GM19238 (cell line): ENCODE data around the gene BASP1.
"Not testable (repeated sequence)": the region's sequence is repeated elsewhere in the genome, so short reads cannot be mapped to it uniquely, and the experiment has no call there.

Source experiments
- DNase-seq: peaks from one replicate; pipeline ENCODE4 v3.0.0; 2011; ENCODE audit warnings: low spot score; ENCODE audit not compliant: insufficient read length

BASP1 gene

DNA sequence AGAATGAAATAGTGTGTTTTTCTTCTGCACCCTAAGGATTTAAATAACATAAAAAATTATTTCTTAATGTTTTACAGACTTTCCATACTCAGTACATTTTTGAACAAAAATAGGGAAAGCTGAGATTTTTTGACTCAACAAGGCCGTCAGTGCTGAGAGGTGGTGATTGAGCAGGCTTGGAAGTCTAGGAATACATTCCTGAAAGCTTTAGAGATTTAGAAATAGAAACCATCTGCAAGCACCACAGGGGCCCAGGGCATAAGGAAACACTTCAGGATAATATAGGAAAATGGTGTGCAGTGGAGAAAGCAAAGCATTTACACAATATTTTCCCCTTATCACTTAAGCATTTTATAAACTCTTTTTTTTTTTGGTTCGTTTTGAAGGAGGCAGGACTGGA lies 5.2 kb downstream of the BASP1 start:
- DNase-seq: no peak

DNA sequence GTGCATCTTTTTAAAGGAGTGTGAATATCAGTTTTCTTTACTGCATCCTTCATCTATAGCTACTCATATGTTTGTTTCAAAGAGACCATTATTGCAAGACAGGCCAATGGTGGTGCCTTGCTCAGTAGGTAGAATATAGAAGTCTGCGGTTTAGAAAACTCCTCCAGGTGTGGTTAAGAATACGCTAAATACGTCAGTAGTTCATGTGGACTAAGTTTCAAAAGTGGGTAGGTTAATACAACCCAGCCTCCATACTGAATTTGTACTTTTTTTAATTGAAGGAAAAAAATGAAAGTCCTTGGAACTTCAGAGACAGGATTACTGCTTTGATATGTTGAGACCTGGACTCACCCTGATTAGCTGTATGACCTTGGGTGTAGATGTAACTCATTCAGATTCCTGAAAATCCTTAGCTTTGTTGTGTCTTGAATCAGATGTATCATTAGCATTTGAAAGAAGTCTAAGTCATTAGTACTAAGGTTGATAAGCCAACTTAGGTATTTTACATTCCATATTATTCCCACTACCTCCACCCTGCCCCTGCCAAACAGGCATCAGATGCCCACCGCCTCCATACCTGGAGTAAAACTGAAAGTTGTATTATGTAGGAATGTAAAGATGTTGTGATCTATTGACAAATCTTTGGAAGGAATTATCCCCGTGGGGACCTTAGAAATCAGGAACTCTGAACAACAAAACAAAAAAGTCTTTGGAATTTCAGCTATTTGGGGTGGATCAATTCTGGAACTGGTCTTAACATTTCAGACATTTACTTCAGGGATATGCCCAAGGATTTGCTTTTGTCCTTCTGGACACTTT lies 6.1 kb downstream of the BASP1 start:
- no peak for DNase-seq

DNA sequence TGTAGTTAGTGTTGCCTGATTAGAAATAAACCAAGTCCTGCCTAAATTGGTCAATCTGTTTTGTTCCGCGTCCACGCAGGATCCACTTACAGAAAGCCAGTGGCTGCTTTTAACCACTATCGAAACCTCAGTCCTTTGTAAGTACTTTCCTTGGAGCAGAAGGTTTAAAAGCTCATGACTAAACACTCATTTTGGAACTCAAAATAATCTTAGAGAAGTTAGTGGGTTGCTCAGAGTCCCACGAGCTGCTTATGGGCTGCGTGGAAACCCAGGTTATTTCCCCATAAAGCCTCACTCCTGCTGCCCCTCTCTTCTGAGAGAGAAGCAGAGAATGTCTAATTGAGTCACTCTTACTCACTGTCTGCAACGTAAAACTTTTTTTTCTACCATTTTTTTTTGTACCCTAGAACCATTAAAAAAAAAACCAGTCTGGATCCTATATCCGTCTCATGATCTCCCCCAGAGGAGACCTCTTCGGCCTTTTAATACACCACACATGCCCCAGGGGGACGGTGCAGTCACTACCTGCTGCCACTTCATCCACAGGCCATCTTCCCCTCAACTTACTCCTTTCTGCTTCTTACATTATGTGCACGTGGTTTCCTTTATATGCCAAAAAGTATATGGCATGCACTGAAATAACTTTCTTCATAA lies 7.6 kb downstream of the BASP1 start:
- peak; percentile 6 for DNase-seq

DNA sequence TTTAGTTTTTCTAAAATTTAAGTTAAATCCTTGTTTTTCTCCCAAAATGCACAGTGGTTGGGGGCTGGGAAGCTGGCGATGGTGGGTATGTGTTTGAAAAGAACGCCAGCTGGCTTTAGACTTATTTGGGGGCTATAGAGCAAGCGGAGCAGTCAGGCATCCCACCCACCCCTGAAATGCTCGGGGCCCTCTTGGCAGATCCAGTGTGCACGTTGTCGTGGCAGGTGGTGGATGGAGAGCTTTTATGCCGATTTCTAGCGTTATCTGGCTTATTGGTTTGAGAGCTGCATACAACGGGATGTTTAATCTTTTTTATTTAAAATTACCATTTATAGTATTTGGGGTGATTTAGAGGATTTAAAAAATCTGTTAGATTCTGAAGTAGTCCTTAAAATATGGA lies 8.1 kb downstream of the BASP1 start:
- no peak for DNase-seq

DNA sequence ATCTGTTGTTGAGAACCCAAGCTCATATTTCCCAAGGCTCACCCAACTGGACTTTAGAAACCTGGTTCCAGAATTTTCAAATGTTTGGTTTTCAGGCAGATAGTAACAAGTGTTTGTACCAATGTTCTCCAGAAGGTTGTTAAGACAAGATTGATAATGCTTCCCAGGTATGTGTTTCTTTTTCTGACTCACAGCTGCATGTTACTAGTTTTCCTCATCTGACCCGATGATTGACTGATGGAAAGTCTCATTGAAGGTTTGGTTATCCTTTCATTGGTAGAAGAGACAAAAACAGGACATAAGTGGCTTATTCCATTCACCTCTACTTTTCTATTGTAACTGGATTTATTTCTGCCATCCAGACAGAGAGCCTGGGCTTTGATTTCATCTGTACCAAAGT lies 10.4 kb downstream of the BASP1 start:
- no peak for DNase-seq

DNA sequence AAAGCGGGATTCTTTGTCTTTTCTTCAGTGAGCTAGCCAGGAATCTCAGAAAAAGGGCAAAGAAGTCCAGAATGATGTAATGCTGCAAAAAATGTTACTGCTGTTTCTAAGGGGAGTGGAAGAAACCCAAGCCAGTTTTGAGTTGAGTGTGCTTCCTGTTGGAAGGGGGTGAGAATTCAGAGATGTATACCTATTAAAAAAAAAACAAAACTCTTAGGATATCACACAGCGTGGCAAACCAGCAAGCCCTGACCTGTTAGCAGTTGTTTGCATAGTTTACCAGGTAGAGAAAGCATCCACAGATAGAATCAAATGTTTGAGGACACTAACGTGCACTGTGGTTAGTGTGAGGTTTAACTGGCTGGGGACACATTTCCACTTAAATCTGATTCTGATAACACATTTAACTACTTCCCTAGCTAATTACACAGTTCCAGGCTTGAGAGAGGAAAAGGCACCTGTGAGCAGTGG lies 11.4 kb downstream of the BASP1 start:
- DNase-seq: no peak

DNA sequence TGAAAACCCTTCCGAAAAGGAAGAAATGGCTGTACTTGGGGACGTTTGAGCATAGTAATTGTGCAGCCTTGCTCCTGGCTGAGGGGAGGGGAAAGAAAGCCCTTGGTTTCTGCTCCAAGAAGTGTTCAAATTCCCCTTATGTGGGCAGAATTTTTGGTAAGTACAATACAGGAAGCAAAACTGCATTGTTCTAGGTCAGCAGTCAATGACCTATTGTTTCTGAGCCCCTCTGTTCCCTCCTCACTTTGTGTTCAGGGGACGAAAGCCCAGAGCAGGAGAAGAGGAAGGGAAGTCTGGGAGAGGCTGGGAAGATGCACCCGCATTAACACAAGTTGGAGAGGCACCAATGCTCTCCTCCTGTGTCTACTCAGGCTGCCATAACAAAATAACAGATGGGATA lies 11.9 kb downstream of the BASP1 start:
- DNase-seq: no peak

DNA sequence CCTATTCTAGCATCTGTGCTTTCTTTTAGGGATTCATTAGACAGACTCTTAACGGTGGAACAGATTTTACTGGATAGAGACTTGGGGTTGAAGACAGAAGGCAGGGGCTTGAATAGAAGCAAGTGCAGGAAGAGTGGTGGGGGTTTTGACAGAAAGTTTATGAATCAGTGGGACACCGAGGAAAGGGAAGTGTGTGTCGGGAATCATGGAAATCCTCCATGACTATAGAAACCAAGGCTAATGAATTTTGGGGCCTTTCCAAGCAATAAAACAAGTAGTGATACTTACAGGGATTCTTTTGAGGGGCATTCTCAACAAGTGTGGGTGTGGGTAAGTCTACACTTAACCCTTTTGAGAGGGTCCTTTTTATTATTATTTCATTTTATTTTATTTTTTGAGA lies 12.8 kb downstream of the BASP1 start:
- no peak for DNase-seq

DNA sequence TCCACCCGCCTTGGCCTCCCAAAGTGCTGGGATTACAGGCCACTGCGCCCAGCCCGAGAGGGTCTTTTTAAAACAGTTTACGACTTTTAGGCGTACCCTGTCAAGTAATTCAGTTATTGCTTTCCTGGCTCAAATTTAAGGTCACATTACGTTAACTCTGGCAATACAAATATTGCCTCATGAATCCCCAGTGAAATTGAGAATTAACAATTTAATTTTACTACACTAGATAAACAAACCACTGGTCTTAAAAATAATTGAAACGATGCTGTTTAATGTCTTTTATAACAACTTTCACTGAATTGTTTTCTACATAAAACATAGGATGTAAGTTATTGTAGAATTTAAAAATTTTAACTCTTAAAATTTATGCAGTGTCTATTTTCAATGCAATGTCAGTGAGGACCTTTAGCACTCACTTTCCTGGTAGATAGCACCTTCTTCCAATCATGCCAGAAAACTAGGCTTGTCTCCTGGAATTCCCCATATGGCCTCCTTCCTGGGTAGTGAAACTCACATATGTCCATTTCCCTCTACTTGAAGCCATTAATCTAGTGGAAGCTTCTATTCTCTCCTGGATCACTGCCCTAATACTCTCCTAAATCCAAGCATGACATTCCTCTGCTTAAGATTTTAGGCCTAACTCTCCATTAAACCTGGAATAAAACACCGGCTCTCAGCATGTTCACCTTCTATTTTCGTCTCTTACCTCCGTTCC lies 13.5 kb downstream of the BASP1 start:
- DNase-seq: no peak

DNA sequence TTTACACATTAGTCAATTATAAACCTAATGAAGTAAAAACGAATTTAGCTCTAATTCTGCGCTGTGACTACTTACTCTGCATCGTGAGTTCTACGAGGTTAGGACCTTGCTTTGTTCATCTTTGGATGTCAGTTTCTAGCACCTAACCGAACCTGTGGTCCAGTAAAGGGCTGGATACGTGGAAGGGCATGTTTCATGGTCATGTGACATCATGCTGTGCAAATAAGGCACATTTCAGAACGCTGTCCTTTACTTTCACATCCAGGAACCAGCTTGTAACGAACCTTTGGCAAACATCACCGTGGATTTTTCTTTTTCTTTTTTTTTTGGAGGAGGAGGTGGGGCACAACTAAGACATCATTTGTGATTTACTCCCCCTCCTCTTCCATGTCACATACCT lies 15.0 kb downstream of the BASP1 start:
- no peak for DNase-seq

DNA sequence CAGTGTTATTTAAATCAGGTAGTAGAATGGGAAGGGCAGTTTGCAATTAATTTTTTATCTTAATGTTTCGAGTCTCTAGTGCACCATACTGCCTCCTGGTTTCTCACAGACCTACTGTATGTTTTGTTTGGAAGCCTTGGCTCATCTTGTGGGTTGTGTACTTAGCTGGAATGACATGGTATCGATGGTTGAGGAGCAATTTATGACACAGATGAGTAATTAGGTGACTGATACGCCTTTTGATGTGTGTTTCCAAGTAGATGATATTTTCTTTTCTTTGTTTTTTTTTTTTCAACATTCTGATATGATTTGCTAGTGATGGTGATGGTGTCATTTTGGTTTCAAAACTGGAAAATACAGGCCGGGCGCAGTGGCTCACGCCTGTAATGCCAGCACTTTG lies 16.1 kb downstream of the BASP1 start:
- DNase-seq: no peak

DNA sequence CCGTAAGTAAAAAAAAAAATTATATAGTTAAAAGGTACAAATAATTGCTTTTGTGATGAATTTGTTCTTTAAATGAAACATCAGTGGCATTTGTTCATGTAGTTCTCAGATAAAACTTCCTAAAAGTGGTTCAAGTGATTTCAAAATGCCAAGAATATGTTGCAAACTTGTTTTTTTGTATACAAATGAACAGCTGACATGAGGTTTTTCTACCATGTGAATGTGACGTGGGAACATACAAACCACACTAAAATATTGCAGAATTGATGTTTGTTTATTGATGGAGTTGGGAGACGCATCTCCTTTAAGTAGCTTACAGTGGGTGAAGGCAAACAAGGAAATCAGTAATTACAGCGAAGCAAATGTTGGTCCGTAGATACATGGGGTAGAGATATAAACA lies 16.9 kb downstream of the BASP1 start:
- no peak for DNase-seq

DNA sequence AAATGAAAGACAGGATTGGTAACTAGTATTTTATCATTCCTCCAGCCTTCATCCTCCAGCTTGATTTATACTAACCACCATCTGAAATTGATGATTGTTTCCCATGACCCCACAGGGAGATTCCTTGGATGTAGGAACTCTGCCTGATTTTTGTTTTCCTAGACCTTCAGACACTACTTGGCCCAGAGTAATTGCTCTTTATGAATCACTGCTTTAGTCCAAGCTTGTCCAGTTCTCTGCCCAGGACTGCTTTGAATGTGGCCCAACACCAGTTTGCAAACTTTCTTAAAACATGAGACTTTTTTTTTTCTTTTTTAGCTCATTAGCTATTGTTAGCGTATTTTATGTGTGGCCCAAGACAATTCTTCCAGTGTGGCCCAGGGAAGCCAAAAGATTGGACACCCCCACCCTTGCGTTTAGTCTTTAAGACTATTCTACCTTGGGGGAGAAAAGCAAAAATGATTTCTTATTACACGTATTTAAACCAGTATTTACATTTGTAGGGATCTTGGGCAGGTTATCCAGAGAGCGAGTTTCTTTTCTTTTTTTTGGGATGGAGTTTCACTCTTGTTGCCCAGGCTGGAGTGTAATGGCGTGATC lies 18.4 kb downstream of the BASP1 start:
- no peak for DNase-seq

DNA sequence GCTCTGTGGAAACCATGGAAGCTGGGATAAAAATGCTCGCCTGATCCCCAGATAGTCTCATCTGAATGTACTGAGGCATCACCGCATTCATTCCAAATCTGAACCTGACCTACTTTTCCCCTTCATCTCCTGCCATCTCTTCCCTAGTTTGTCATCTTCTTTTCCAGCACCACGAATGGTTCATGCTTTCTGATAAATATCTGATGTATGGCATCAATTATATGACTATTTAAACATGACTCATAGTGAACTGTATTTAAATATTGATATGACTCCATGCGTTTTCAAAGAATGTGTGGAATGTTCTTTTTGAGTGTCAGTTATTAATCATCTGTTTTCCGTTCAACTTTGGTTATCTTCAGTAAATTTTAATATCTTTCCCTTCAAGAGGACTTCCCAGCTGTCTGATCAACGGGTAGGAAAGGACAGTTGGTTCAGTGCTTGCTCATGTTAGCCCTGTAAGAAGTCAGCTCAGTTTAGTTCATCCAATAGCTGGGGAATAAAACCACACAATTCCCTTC lies 21.1 kb downstream of the BASP1 start:
- no peak for DNase-seq

DNA sequence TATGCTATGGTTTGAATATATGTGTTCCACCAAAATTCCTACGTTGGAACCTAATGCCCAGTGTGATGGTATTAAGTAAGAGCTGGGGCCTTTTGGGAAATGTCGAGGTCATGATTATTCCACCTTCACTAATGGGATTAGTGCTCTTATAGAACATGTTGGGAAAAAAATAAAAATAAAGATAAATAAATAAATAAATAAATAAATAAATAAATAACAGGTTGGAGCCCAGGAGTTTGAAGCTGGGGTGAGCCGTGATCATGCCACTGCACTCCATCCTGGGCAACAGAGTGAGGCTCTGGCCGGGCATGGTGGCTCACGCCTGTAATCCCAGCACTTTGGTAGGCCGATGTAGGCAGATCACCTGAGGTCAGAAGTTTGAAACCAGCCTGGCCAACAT lies 22.5 kb downstream of the BASP1 start:
- DNase-seq: no peak

DNA sequence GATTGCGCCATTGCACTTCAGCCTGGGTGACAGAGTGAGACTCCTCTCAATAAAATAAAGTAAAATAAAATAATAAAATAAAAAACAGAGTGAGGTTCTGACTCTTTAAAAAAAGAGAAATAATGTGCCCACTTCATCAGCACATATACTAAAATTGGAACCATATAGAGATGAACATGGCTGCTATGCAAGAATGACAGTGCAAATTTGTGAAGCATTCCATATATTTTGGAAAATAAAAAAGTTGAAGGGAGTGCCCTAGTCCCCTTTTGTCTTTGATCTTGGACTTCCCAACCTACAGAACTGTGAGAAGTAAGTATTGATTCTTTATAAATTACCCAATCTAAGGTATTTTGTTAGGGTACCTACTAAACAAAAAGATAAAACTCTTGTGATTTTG lies 23.1 kb downstream of the BASP1 start:
- no peak for DNase-seq

DNA sequence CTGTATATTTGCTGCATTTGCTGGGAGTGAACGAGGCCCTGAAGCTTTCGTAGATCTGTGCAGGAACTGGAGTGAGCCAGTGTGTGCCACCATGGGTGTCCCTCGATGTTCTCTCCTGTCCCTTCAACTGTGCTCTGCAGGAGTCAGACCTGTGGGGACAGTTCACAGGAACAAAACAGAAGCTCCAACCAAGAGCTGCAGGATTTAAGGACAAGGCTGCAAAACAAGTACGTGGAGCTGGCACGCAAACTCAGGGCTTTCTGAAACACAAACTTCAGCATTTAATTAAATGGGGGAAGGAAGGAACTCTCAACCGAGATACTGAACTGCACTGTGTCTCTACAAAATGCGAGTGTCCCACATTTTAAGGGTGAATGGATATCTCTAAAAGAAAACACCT lies 24.2 kb downstream of the BASP1 start:
- no peak for DNase-seq

DNA sequence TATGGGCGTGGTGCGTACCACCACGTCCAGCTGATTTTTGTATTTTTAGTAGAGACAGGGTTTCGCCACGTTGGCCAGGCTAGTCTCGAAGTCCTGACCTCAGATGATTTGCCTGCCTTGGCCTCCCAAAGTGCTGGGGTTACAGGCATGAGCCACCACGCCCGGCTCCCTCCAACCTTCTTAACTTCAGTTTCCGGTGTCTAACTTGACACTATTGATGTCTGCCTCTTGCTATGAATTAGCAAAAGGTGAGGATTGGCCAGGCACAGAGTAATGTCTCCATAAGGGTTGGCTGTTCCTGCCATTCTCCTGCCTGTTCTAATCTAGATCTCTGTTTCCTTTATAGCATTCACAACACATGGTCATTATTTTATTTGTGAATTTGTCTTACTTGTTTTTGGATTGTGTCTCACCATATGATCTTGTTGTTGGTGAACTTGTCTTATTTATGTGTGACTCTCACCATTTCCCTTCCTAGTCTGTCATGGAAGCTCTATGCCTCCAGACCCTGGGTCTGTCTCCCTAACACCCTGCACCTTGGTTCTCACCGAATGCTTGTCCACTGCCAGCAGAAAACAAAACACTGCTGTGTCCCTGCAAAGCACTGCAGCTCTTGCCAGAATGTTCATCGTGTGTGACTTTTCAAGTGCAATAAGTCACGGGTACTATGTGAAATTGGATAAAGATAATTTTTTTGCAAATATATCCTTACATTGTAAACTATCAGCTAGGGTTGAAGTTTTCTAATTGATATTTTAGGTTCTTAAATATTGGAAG lies 26.0 kb downstream of the BASP1 start:
- no peak for DNase-seq

DNA sequence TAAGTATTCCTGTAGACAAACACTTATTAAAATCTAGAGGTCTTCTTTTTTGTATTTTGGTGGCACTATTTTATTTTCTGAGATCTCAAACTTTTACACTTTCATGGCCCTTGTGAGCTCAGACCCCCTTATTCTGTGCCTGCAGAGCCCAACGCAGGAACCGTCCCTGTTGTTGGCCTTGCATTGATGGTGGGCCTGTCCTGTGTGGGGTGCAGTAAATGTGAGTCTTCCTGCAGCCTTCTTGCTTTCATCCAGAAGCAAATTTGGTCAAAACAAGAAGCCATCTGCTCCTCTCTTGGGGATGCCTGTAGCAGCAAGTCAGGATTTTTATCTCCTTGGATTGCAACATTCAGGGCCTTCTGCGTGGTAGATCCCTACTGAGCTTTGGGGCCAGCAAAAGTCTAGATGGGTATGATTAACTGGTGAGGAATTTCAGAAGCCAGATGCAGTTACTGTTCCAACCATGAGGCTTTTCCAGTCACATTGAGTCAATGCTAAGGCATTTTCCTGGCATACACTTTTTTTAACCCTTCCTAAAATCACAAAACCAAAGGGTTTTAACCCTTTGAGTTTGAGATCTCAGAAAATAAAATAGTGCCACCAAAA lies 31.7 kb downstream of the BASP1 start:
- no peak for DNase-seq

DNA sequence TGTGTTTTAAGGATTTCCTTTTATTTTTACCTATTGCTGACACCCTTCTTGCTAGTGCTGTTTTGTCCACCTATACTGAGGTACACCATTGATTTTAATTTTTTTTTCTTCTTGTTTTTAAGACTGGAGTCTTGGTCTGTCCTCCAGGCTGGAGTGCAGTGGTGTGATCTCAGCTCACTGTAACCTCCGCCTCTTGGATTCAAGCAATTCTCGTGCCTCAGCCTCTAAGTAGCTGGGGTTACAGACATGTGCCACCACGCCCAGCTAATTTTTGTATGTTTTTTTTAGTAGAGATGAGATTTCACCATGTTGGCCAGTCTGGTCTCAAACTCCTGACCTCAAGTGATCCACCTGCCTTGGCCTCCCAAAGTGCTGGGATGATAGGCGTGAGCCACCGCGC lies 32.4 kb downstream of the BASP1 start:
- not testable (repeated sequence) for DNase-seq

DNA sequence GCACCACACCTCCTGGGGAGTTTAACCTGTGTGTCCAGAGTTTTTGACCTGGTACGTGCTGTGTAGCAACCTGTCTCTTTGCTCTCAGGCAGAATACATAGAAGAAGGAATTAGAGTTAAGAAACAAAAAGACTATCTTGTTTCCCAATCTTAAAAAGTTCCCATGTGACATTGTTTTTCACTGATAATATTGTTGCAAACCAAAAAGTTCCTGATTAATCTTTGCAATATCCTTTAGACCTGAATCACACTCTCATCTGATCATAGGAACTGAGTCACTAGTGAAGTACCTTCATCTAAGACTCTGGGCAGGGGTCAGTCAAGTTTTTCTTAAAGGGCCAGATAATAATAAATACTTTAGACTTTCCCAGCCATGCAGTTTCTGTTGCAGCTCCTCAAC lies 35.1 kb downstream of the BASP1 start:
- no peak for DNase-seq
